Pancreas (tissue), 10 donors: Measurements from ENCODE around the gene NWD2. TPM values are rescaled to one million over a fixed set of nuclear protein-coding genes. Genes with fewer than 3 reads are reported as not detected.

Source experiments
- ATAC-seq, 4 donors: fragments of 200-7000 bp; cut with Tn5 transposase; one replicate each; pipeline versions ENCODE4 v1.8.0 to v1.9.1; 2020; ENCODE audit warnings: mild to moderate bottlenecking in 4 of 4, moderate library complexity in 4 of 4
- DNase-seq, 6 donors: peaks; one replicate each; pipeline ENCODE4 v3.0.0-alpha.2; 2020
- FAIRE-seq: peaks from 2 replicates; lab custom pipeline; 2012; peaks lifted over from hg19 to GRCh38; lab: Jason Lieb, UNC
- H3K27ac ChIP-seq, 4 donors: fragments of 200-600 bp; sonication (generic); 1 replicate in 3 of 4; 2 replicates in 1 of 4; pipeline versions ENCODE4 v1.5.0 to v1.8.0; 2020
- H3K27me3 ChIP-seq, 4 donors: fragments of 200-600 bp; one replicate each; pipeline ENCODE4 v1.8.0; 2021
- H3K36me3 ChIP-seq, 3 donors: fragments of 200-600 bp; sonication (generic) in 1 of 3; one replicate each; pipeline versions ENCODE4 v1.5.0 to v1.8.0; 2020 to 2021
- H3K4me1 ChIP-seq, 3 donors: fragments of 200-600 bp; one replicate each; pipeline ENCODE4 v1.8.0; 2021
- H3K4me3 ChIP-seq, 4 donors: fragments of 200-600 bp; sonication (generic) in 2 of 4; one replicate each; pipeline versions ENCODE4 v1.5.0 to v1.8.0; 2020 to 2021
- H3K9me3 ChIP-seq, 4 donors: fragments of 200-600 bp; one replicate each; pipeline ENCODE4 v1.8.0; 2021
- WGBS, 2 donors: extraction: QIAGEN DNeasy Blood & Tissue Kit; methylation state at CpG; one replicate each; pipeline ENCODE4 v1.1.7; 2013; 5-methylcytosine and 5-hydroxymethylcytosine counted together
- intact Hi-C, 3 donors: fragments of 100-400 bp; cut with DNase I; formaldehyde crosslinking; loops; one replicate each; pipeline versions ENCODE4 v1.11.1 to v1.14.2; 2022
- polyA plus RNA-seq, 2 donors: library from polyadenylated mRNA; stranded (reverse); fragments of 200-250 nt; gene quantifications; one replicate each; pipeline ENCODE4 v1.2.3, GENCODE V29; 2013
- total RNA-seq, 6 donors: library from RNA; stranded (reverse); fragmentation: NEBNext Ultra II Directional in 4 of 6; extraction: Animal tissue kit (Norgen Biotek cat#: 25700) in 4 of 6; gene quantifications; one replicate each; pipeline versions ENCODE4 v1.2.1 to v1.2.4, GENCODE V29; 2021 to 2023
- TF ChIP-seq, protein P1 (sequence below), 4 donors: fragments of 200-600 bp; sonication (generic) in 3 of 4; IDR thresholded peaks; one replicate each; pipeline versions ENCODE4 v1.5.0 to v1.8.0; 2021; ENCODE audit warnings: antibody characterized with exemption in 4 of 4
- donor health status: healthy with polysubstance abuse.
- donor health status: DM: no; HTN: no; CAD: no; lungs with moderate emphysema.
- donor health status: DM: no; HTN: no; CAD: no.
- donor health status: control.
- donor health status: control.
- donor health status: Bipolar disorder and iron deficiency.
- donor health status: DM: yes; HTN: yes; CAD: no.
- donor health status: DM: no; HTN: no; CAD: no.
- donor health status: DM: no; HTN: no; CAD: no.
- donor health status: DM: yes; HTN: yes; CAD: no.

The NWD2 gene
- total and polyA plus RNA-seq, 8 donors = under 0.01 to 0.22 (median 0.09) TPM; not detected in 1

DNA sequence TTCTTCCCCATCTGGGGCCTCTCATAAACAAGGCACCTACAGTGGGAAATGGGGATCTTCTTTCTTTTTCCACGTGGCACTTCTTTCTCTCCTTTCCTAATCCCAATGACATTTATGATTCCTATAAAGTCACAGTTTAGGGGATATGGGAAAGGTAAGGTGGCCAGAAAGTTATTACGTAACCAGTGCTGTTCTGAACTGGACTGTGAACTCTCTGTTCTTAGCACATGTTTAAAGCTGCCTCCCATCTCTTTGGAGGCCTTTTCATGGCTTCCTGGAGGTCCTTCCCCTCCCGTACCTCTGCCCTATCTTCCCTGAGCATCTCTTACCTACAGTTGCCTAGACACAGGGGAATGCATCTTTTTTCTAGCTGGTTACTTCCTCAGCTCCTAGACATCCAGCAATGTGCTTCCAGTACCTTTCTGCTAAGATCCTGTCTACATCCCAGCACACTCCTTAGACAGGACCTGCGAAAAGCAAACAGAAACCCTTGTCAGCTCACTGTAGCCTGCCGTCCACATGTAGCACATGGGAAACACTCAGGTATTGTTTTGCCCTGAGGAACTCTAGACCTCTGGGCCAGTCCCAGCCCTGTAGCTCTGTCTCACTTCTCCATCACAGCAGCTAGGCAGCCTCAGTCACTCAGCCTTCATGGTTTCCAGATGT lies 195.4 kb downstream of the NWD2 start:
- H3K27me3 ChIP-seq = no peaks in the 10 kb centered on the region
- H3K27ac ChIP-seq = no peak overlapping the region
- ATAC-seq (peak in 3 of 4 donors; percentile 17 to 45 (median 21)), DNase-seq (peak in 1 of 6 donors; percentile 8), FAIRE-seq (no peak)
- H3K9me3 ChIP-seq = no peaks in the 10 kb centered on the region
- H3K36me3 ChIP-seq = no peaks in the 10 kb centered on the region
- TF ChIP-seq, protein P1, sequence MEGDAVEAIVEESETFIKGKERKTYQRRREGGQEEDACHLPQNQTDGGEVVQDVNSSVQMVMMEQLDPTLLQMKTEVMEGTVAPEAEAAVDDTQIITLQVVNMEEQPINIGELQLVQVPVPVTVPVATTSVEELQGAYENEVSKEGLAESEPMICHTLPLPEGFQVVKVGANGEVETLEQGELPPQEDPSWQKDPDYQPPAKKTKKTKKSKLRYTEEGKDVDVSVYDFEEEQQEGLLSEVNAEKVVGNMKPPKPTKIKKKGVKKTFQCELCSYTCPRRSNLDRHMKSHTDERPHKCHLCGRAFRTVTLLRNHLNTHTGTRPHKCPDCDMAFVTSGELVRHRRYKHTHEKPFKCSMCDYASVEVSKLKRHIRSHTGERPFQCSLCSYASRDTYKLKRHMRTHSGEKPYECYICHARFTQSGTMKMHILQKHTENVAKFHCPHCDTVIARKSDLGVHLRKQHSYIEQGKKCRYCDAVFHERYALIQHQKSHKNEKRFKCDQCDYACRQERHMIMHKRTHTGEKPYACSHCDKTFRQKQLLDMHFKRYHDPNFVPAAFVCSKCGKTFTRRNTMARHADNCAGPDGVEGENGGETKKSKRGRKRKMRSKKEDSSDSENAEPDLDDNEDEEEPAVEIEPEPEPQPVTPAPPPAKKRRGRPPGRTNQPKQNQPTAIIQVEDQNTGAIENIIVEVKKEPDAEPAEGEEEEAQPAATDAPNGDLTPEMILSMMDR (IDR thresholded peaks at IDR 0.05) = no peak
- no peak overlapping the region for H3K4me3 ChIP-seq
- intact Hi-C loops = loop anchor here in 1 of 3 donors (10.0 kb wide), 1 partner anchor 125 kb away; no protein-coding TSS in a partner anchor
- WGBS, 2 donors = 77 to 79% methylated on average over 5 of the region's 5 CpGs
- peaks cover 6 to 14% (median 6%) of the 10 kb centered on the region in 3 donors for H3K4me1 ChIP-seq

DNA sequence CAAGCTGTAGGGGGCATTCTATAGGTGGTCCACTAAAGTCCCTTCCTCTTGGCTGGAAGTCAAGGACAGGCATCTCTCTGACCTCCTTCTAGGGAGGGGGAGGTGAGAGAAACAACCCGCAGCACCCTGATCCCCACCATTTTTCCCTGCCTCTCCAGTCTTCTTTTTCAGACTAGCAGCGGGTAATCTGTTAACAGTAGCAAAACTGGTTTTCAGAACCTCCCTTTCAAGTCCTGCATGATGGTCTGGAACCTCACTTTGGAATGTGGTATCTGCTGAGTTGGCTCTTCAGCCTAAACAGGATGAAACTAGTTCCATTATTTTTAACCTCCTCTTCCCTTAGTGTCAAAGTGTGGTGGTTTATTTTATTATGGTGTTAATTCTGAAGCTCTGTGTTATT lies 196.0 kb downstream of the NWD2 start:
- intact Hi-C loops = loop anchor here in 1 of 3 donors (10.0 kb wide), 1 partner anchor 124 kb away; no protein-coding TSS in a partner anchor
- Histone ChIP-seq H3K4me3 (no peak overlapping the region), H3K27ac (no peak overlapping the region), H3K36me3 (no peaks in the 10 kb centered on the region), H3K4me1 (peaks cover 6 to 11% (median 6%) of the 10 kb centered on the region in 3 donors), H3K27me3 (no peaks in the 10 kb centered on the region), H3K9me3 (no peaks in the 10 kb centered on the region)
- no peak for ATAC-seq
- DNase-seq = no peak
- 76 to 88% methylated on average over 2 of the region's 2 CpGs for WGBS, 2 donors
- TF ChIP-seq, protein P1 (IDR thresholded peaks at IDR 0.05) = no peak
- no peak for FAIRE-seq

DNA sequence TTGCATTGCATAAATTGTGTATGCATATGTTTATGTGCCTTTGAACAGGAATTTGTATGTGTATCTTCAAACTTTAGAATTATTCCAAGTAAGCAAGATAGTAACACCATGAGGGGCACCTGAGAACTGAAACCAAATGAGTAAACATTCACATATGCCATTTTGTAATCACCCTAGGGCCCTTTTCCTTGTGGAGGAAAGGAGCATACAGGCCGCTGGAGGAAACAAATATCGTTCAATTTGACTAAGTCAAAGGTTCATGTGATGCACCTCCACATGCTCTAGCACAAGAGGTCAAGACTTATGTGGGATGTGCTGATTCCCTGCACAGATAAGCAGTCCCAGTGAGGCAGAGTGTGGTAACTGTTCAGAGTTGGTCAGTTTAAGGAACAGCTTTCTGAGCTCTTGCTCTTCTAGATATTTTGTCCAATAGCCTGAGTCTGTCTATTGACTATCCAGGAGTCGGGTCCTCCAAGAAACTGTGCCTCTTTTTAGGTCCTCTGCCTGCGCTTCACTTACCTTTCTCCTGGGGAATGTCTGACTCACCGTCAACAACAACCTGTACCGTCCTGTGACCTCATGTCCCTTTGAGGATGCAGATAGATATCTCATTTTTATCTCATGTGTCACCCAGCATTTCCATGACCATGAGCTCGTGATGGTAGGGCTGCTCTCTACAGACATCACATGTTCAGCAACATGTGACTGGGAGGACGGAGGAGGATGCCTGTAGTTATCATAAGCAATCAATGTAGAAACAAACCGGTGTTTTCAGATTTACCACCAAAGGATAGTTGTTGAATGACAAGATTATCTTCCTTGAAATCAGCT lies 196.9 kb downstream of the NWD2 start:
- 79 to 84% methylated on average over 9 of the region's 9 CpGs for WGBS, 2 donors
- Histone ChIP-seq H3K9me3 (no peaks in the 10 kb centered on the region), H3K4me3 (no peak overlapping the region), H3K36me3 (no peaks in the 10 kb centered on the region), H3K4me1 (peaks cover 6 to 11% (median 6%) of the 10 kb centered on the region in 3 donors), H3K27ac (no peak overlapping the region), H3K27me3 (no peaks in the 10 kb centered on the region)
- ATAC-seq (peak in 2 of 4 donors; percentile 51 to 64), FAIRE-seq (no peak), DNase-seq (peak in 1 of 6 donors; percentile 24)
- intact Hi-C loops = loop anchor here in 1 of 3 donors (10.0 kb wide), 1 partner anchor 123 kb away; no protein-coding TSS in a partner anchor
- TF ChIP-seq, protein P1 (IDR thresholded peaks at IDR 0.05) = no peak

DNA sequence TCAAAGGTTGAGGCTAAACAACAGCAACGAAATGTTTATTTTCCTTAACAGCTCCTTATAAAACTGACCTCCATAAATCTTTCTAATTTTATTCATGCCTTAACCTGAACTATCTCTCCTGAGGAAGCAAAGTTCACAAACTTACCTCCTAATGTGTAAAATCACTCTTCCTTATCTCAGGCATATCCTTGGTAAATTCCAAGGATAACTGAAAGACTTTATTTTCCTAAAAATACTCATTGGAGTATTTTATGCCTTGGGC lies 197.4 kb downstream of the NWD2 start:
- Histone ChIP-seq H3K4me3 (no peak overlapping the region), H3K27ac (no peak overlapping the region), H3K4me1 (peaks cover 6 to 11% (median 6%) of the 10 kb centered on the region in 3 donors), H3K9me3 (no peaks in the 10 kb centered on the region), H3K27me3 (no peaks in the 10 kb centered on the region), H3K36me3 (no peaks in the 10 kb centered on the region)
- TF ChIP-seq, protein P1 (IDR thresholded peaks at IDR 0.05) = no peak
- WGBS, 2 donors = 22 to 31% methylated on average over 1 of the region's 1 CpG
- FAIRE-seq = no peak
- ATAC-seq = no peak
- no peak for DNase-seq
- intact Hi-C loops = loop anchor here in 1 of 3 donors (10.0 kb wide), 1 partner anchor 123 kb away; no protein-coding TSS in a partner anchor
